Lower leg skin (tissue), 4 donors: ENCODE measurements around the gene DAGLA. TPM values are rescaled to one million over a fixed set of nuclear protein-coding genes. Genes with fewer than 3 reads are reported as not detected.

Source experiments
- DNase-seq, 2 donors: peaks; one replicate each; pipeline ENCODE4 v3.0.0-alpha.2; 2019; ENCODE audit warnings: low spot score in 2 of 2
- H3K4me3 ChIP-seq: fragments of 200-600 bp; sonication (generic); 2 replicates; pipeline ENCODE4 v1.5.1; 2017; ENCODE audit warnings: mild to moderate bottlenecking, low read depth; ENCODE audit not compliant: poor library complexity, severe bottlenecking
- POLR2A ChIP-seq, 2 donors: fragments of 450-650 bp; IDR thresholded peaks; one replicate each; pipeline ENCODE4 v1.6.1; 2016 to 2017; ENCODE audit warnings: antibody characterized with exemption in 2 of 2, mild to moderate bottlenecking in 1 of 2, moderate library complexity in 1 of 2
- WGBS, 2 donors: methylation state at CpG; one replicate each; pipeline ENCODE4 v1.1.5; 2018; 5-methylcytosine and 5-hydroxymethylcytosine counted together
- intact Hi-C: fragments of 100-400 bp; cut with DNase I; formaldehyde crosslinking; loops from one replicate; pipeline ENCODE4 v1.15.0; 2023; ENCODE audit warnings: low total_unique reads
- total RNA-seq, 4 donors: library from RNA; depleted of rRNA; stranded (reverse); fragments of >200 nt; gene quantifications; one replicate each; pipeline ENCODE4 v1.1.0, GENCODE V29; 2016
- TF ChIP-seq, protein P1 (sequence below), 3 donors: fragments of 450-650 bp; IDR thresholded peaks; one replicate each; pipeline ENCODE4 v1.5.1; 2016; ENCODE audit warnings: antibody characterized with exemption in 3 of 3, mild to moderate bottlenecking in 3 of 3, moderate library complexity in 2 of 3

The DAGLA gene
- total RNA-seq: 1 to 10 TPM in 2 of 4 donors, under 1 TPM in 2; 0.23 to 1.8 (median 0.79) TPM

GRCh38 chr11:61679893-61680621 is at the start of gene DAGLA:
Gene DAGLA (plus strand): TSS chr11:61680391. CDS start chr11:61720156, 39,765 bp downstream.
- no peak within 1 kb of the TSS for H3K4me3 ChIP-seq
- 5% methylated on average over 28 to 50 of the region's 84 CpGs for WGBS, 2 donors
- intact Hi-C loops: loop anchor here (2.0 kb wide), 1 partner anchor 55 kb away; no protein-coding TSS in a partner anchor
- DNase-seq: peak; percentile 47 to 95
- TF ChIP-seq, protein P1, sequence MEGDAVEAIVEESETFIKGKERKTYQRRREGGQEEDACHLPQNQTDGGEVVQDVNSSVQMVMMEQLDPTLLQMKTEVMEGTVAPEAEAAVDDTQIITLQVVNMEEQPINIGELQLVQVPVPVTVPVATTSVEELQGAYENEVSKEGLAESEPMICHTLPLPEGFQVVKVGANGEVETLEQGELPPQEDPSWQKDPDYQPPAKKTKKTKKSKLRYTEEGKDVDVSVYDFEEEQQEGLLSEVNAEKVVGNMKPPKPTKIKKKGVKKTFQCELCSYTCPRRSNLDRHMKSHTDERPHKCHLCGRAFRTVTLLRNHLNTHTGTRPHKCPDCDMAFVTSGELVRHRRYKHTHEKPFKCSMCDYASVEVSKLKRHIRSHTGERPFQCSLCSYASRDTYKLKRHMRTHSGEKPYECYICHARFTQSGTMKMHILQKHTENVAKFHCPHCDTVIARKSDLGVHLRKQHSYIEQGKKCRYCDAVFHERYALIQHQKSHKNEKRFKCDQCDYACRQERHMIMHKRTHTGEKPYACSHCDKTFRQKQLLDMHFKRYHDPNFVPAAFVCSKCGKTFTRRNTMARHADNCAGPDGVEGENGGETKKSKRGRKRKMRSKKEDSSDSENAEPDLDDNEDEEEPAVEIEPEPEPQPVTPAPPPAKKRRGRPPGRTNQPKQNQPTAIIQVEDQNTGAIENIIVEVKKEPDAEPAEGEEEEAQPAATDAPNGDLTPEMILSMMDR (IDR thresholded peaks at IDR 0.05): peak in 1 of 3 donors; percentile 38
- no peak for TF ChIP-seq POLR2A (IDR thresholded peaks at IDR 0.05)

- WGBS, 2 donors: 68 to 69% methylated on average over 12 of the region's 12 CpGs
- H3K4me3 ChIP-seq: no peak overlapping the region
- no peak for DNase-seq
- TF ChIP-seq, protein P1 (IDR thresholded peaks at IDR 0.05): no peak
- no peak for TF ChIP-seq POLR2A (IDR thresholded peaks at IDR 0.05)
- intact Hi-C loops: loop anchor here (10.0 kb wide), 2 partner anchors 157 to 187 kb away; no protein-coding TSS in a partner anchor
These were observed 48.1 kb upstream of the DAGLA start for GRCh38 chr11:61632096-61632495.

DNA sequence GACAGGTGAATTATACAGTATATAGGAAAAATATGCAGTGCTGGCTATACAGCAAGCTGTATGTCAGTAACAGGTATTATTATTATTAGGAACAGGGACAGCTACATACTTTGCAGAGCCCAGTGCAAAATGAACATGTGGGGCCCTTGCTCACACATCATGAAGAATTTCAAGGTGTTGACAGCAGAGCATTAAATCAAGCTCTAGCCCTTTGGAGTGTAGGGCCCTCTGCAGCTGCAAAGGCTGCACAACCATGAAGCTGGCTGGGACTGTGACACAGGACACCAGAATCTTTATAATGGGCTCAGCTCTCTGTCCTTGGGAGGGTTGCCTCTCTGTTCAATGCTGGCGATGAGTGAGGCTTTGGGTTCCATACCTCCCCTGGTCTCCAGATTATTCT is 44.9 kb upstream of the DAGLA start:
- intact Hi-C loops: loop anchor here (10.0 kb wide), 2 partner anchors 161 to 191 kb away; no protein-coding TSS in a partner anchor
- WGBS, 2 donors: 85 to 88% methylated on average over 1 of the region's 1 CpG
- TF ChIP-seq, protein P1 (IDR thresholded peaks at IDR 0.05): no peak
- TF ChIP-seq POLR2A (IDR thresholded peaks at IDR 0.05): no peak
- DNase-seq: no peak
- H3K4me3 ChIP-seq: no peak overlapping the region

GRCh38 chr11:61635787-61636186 is 44.4 kb upstream of the DAGLA start:
- no peak for DNase-seq
- intact Hi-C loops: loop anchor here (10.0 kb wide), 2 partner anchors 161 to 191 kb away; no protein-coding TSS in a partner anchor
- 58 to 65% methylated on average over 5 of the region's 5 CpGs for WGBS, 2 donors
- H3K4me3 ChIP-seq: no peak overlapping the region
- TF ChIP-seq POLR2A (IDR thresholded peaks at IDR 0.05): no peak
- TF ChIP-seq, protein P1 (IDR thresholded peaks at IDR 0.05): no peak

- H3K4me3 ChIP-seq: no peak overlapping the region
- TF ChIP-seq POLR2A (IDR thresholded peaks at IDR 0.05): no peak
- TF ChIP-seq, protein P1 (IDR thresholded peaks at IDR 0.05): no peak
- WGBS, 2 donors: 83 to 85% methylated on average over 11 of the region's 11 CpGs
- no peak for DNase-seq
- intact Hi-C loops: loop anchor here (10.0 kb wide), 2 partner anchors 162 to 192 kb away; no protein-coding TSS in a partner anchor
These were observed 43.5 kb upstream of the DAGLA start for GRCh38 chr11:61636676-61637075.
